H1 (cell line): ENCODE data around the gene ANKRD11. TPM values are rescaled to one million over a fixed set of nuclear protein-coding genes. Genes with fewer than 3 reads are reported as not detected.

ENCODE experiments used
- CTCF ChIA-PET: fragments of 300-600 bp; sonication (Branson Sonifier 250); formaldehyde crosslinking; loops from one replicate; lab custom pipeline; 2021; ENCODE audit not compliant: partially characterized antibody; lab: Charles Lee
- POLR2A ChIA-PET: fragments of 300-600 bp; sonication (Branson Sonifier 250); formaldehyde crosslinking; loops from one replicate; lab custom pipeline; 2021; ENCODE audit warnings: inconsistent platforms; ENCODE audit not compliant: partially characterized antibody; lab: Charles Lee
- DNase-seq, 2 experiments: peaks; one replicate each; pipeline versions ENCODE4 v3.0.0 to v3.0.0-alpha.2; 2010 to 2022; ENCODE audit warnings: low spot score in 2 of 2, low read depth in 1 of 2, mixed read lengths in 1 of 2
- FAIRE-seq: peaks from 2 replicates; lab custom pipeline; 2011; peaks lifted over from hg19 to GRCh38; lab: Jason Lieb, UNC
- H2AFZ ChIP-seq: 2 replicates; pipeline ENCODE4 v1.8.1; 2012; ENCODE audit warnings: low read length, inconsistent platforms
- H2AK5ac ChIP-seq: 2 replicates; pipeline ENCODE4 v1.6.1; 2013; ENCODE audit warnings: low read depth, low read length
- H2BK120ac ChIP-seq: replicated peaks from 2 replicates; pipeline ENCODE3; 2013; ENCODE audit warnings: low read depth, low read length, inconsistent platforms
- H2BK12ac ChIP-seq: 2 replicates; pipeline ENCODE4 v1.6.1; 2013; ENCODE audit warnings: low read depth, low read length
- H2BK15ac ChIP-seq: 2 replicates; pipeline ENCODE4 v1.6.1; 2013; ENCODE audit warnings: low read length
- H2BK20ac ChIP-seq: 2 replicates; pipeline ENCODE4 v1.6.1; 2013; ENCODE audit warnings: low read length
- H2BK5ac ChIP-seq: 2 replicates; pipeline ENCODE4 v1.6.1; 2013; ENCODE audit warnings: low read depth, low read length
- H3K14ac ChIP-seq: 2 replicates; pipeline ENCODE4 v1.6.1; 2013; ENCODE audit warnings: inconsistent platforms; ENCODE audit not compliant: insufficient read length
- H3K18ac ChIP-seq: 2 replicates; pipeline ENCODE4 v1.6.1; 2013; ENCODE audit warnings: low read length; ENCODE audit errors: extremely low read depth
- H3K23ac ChIP-seq: 2 replicates; pipeline ENCODE4 v1.6.1; 2013; ENCODE audit warnings: inconsistent platforms; ENCODE audit not compliant: insufficient read length
- H3K23me2 ChIP-seq: 2 replicates; pipeline ENCODE4 v1.6.1; 2013; ENCODE audit warnings: low read depth, low read length
- H3K27ac ChIP-seq: 2 replicates; pipeline ENCODE4 v1.6.1; 2011; ENCODE audit warnings: low read depth, low read length, inconsistent platforms
- H3K27me3 ChIP-seq, 4 experiments: replicated peaks in 1 of 4; 1 replicate in 1 of 4; 2 replicates in 3 of 4; pipeline versions ENCODE4 v1.6.1 to v1.8.1; 2011 to 2013; ENCODE audit warnings: low read length in 3 of 4, mild to moderate bottlenecking in 3 of 4, inconsistent platforms in 2 of 4, mixed read lengths in 2 of 4, moderate library complexity in 1 of 4; ENCODE audit not compliant: control insufficient read depth in 3 of 4, insufficient read depth in 3 of 4; ENCODE audit errors: extremely low read depth in 1 of 4
- H3K36me3 ChIP-seq, 4 experiments: 2 replicates each; pipeline versions ENCODE4 v1.6.1 to v1.8.1; 2011 to 2013; ENCODE audit warnings: mild to moderate bottlenecking in 4 of 4, low read length in 3 of 4, moderate library complexity in 2 of 4, control low read depth in 1 of 4, inconsistent platforms in 1 of 4; ENCODE audit not compliant: insufficient read depth in 4 of 4, control insufficient read depth in 2 of 4
- H3K4ac ChIP-seq: replicated peaks from 2 replicates; pipeline ENCODE3; 2013; ENCODE audit warnings: low read length, low read depth, mixed read lengths, inconsistent platforms; ENCODE audit not compliant: insufficient read length
- H3K4me1 ChIP-seq, 4 experiments: replicated peaks in 1 of 4; 1 replicate in 1 of 4; 2 replicates in 3 of 4; pipeline versions ENCODE4 v1.6.1 to v1.8.1; 2011 to 2013; ENCODE audit warnings: low read length in 3 of 4, inconsistent platforms in 2 of 4, mixed read lengths in 1 of 4; ENCODE audit not compliant: insufficient read depth in 4 of 4, control insufficient read depth in 3 of 4
- H3K4me2 ChIP-seq, 2 experiments: 2 replicates each; pipeline versions ENCODE4 v1.6.1 to v1.8.1; 2011 to 2013; ENCODE audit warnings: low read depth in 2 of 2, low read length in 2 of 2, control low read depth in 1 of 2, inconsistent platforms in 1 of 2, mild to moderate bottlenecking in 1 of 2; ENCODE audit not compliant: insufficient read depth in 1 of 2
- H3K4me3 ChIP-seq, 4 experiments: fragments of 200-600, 300-600 bp in 1 of 4; sonication (generic), shearing (Covaris generic), sonication (Bioruptor Twin) in 1 of 4; 2 replicates each; pipeline versions ENCODE4 v1.5.1 to v1.8.1; 2011 to 2016; ENCODE audit warnings: low read length in 4 of 4, low read depth in 3 of 4, control low read depth in 2 of 4, inconsistent platforms in 2 of 4, mild to moderate bottlenecking in 2 of 4, mixed read lengths in 1 of 4, moderate library complexity in 1 of 4; ENCODE audit not compliant: insufficient read depth in 2 of 4; ENCODE audit errors: extremely low read depth in 1 of 4
- H3K56ac ChIP-seq: replicated peaks from 2 replicates; pipeline ENCODE3; 2013; ENCODE audit warnings: low read depth, mild to moderate bottlenecking, mixed read lengths, low read length, inconsistent platforms; ENCODE audit not compliant: insufficient read length
- H3K79me1 ChIP-seq: 2 replicates; pipeline ENCODE4 v1.6.1; 2013; ENCODE audit warnings: low read depth, low read length, control low read depth
- H3K79me2 ChIP-seq, 2 experiments: 2 replicates each; pipeline versions ENCODE4 v1.6.1 to v1.8.1; 2012 to 2013; ENCODE audit warnings: low read length in 2 of 2, mild to moderate bottlenecking in 2 of 2, inconsistent platforms in 1 of 2; ENCODE audit not compliant: insufficient read depth in 2 of 2, control insufficient read depth in 1 of 2
- H3K9ac ChIP-seq, 4 experiments: replicated peaks in 1 of 4; 1 replicate in 1 of 4; 2 replicates in 3 of 4; pipeline versions ENCODE4 v1.6.1 to v1.8.1; 2011 to 2013; ENCODE audit warnings: low read depth in 3 of 4, low read length in 3 of 4, control low read depth in 2 of 4, mild to moderate bottlenecking in 2 of 4, moderate library complexity in 2 of 4, inconsistent platforms in 1 of 4; ENCODE audit errors: extremely low read depth in 1 of 4
- H3K9me3 ChIP-seq, 2 experiments: 2 replicates each; pipeline versions ENCODE4 v1.6.1 to v1.8.1; 2012 to 2013; ENCODE audit warnings: mild to moderate bottlenecking in 2 of 2, moderate library complexity in 2 of 2, control low read depth in 1 of 2, inconsistent platforms in 1 of 2, low read depth in 1 of 2, low read length in 1 of 2, mixed read lengths in 1 of 2; ENCODE audit not compliant: insufficient read depth in 2 of 2
- H4K20me1 ChIP-seq, 2 experiments: replicated peaks in 1 of 2; 2 replicates each; pipeline versions ENCODE3 to v1.8.1; 2011 to 2013; ENCODE audit warnings: inconsistent platforms in 2 of 2, low read length in 2 of 2, mild to moderate bottlenecking in 1 of 2; ENCODE audit not compliant: insufficient read depth in 2 of 2, control insufficient read depth in 1 of 2
- H4K5ac ChIP-seq: 2 replicates; pipeline ENCODE4 v1.6.1; 2013; ENCODE audit warnings: low read length, low read depth, mixed read lengths, inconsistent platforms; ENCODE audit not compliant: insufficient read length
- H4K8ac ChIP-seq: 2 replicates; pipeline ENCODE4 v1.8.0; 2013; ENCODE audit warnings: mild to moderate bottlenecking, moderate library complexity, low read length, inconsistent platforms; ENCODE audit not compliant: insufficient read depth; ENCODE audit errors: extremely low read depth
- H4K91ac ChIP-seq: replicated peaks from 2 replicates; pipeline ENCODE3; 2013; ENCODE audit warnings: low read length, mixed read lengths, inconsistent platforms; ENCODE audit not compliant: insufficient read length
- EZH2 ChIP-seq: fragments of 200-600 bp; sonication (generic); IDR thresholded peaks from 2 replicates; pipeline ENCODE4 v1.7.1; 2012; ENCODE audit warnings: low read depth, mild to moderate bottlenecking, moderate library complexity, low read length, inconsistent platforms; ENCODE audit not compliant: severe bottlenecking
- GTF2F1 ChIP-seq: IDR thresholded peaks from 2 replicates; pipeline ENCODE4 v1.6.1; 2012; ENCODE audit warnings: low read depth, low read length, improper control_type of control experiment, borderline replicate concordance
- KDM4A ChIP-seq: IDR thresholded peaks from one replicate; pipeline ENCODE4 v1.7.1; 2012; ENCODE audit warnings: low read depth, mild to moderate bottlenecking, moderate library complexity, low read length, inconsistent platforms; ENCODE audit not compliant: severe bottlenecking
- SIRT6 ChIP-seq: IDR thresholded peaks from one replicate; pipeline ENCODE4 v1.7.1; 2012; ENCODE audit warnings: low read length, inconsistent platforms
- WGBS, 2 experiments: shearing (Covaris generic) in 1 of 2; methylation state at CpG; one replicate each; pipeline versions ENCODE4 v1.1.6 to v1.1.7; 2013 to 2015; ENCODE audit warnings: low lambda C conversion rate in 2 of 2, mixed read lengths in 2 of 2, inconsistent platforms in 1 of 2, low coverage in 1 of 2, missing lambda C conversion rate in 1 of 2; ENCODE audit not compliant: insufficient replicate concordance in 2 of 2, insufficient coverage in 1 of 2, insufficient read length in 1 of 2; ENCODE audit errors: extremely low coverage in 1 of 2, missing lambda C conversion rate in 1 of 2; 5-methylcytosine and 5-hydroxymethylcytosine counted together
- polyA plus RNA-seq, 7 experiments: library from polyadenylated mRNA; depleted of rRNA in 3 of 7; stranded (reverse) in 5 of 7; unstranded in 2 of 7; fragments of >200 nt in 5 of 7; fragments of 200-250 nt in 2 of 7; gene quantifications; 1 replicate in 5 of 7; 2 replicates in 1 of 7; 4 replicates in 1 of 7; pipeline versions ENCODE4 v1.2.1 to v1.2.3, GENCODE V29; 2011 to 2013; ENCODE audit warnings: missing spikeins in 2 of 7, mixed read lengths in 2 of 7
- total RNA-seq: library from RNA; stranded (reverse); fragmentation: NEBNext Ultra II Directional; extraction: Animal tissue kit (Norgen Biotek cat#: 25700); gene quantifications from 2 replicates; pipeline ENCODE4 v1.2.1, GENCODE V29; 2021

Gene ANKRD11
- total and polyA plus RNA-seq, 2 of the 8 experiments (the other 6 are each of a cell fraction or from before 2014, with no cell fraction given), result 46.5 to 142 TPM

DNA sequence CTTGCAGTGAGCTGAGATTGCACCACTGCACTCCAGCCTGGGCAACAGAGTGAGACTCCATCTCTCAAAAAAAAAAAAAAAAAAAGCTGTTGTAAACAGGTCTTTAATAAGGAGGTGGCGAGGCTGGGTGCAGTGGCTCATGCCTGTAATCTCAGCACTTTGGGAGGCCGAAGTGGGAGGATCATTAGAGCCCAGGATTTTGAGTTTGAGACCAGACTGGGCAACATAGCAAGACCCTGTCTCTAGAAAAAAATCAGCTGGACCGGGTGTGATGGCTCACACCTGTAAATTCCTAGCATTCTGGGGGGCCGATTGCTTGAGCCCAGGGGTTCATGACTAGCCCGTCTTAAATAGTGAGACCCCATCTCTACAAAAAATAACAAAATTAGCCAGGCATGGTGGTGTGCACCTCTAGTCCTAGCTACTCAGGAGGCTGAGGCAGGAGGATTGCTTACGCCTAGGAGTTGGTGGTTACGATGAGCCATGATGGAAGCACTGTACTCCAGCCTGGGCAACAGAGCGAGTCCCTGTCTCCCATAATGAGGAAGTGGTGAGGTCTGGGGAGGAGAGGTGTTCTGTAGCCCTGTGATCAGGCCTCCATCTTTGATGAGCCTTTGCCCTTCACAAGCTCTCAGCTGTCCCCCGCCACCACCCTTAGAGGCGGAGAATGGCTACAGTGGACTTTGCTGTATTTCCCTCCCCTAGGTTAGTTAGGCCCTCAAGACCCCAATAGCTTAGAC lies 236.6 kb downstream of the ANKRD11 start:
- peaks cover 11% of the 10 kb centered on the region; the same call in 1 of the 2 replicates for H3K23me2 ChIP-seq
- no peak overlapping the region for H3K18ac ChIP-seq
- peaks cover 0 to 3% of the 10 kb centered on the region in 2 experiments for H4K20me1 ChIP-seq
- no peaks in the 10 kb centered on the region; a peak in 1 of 4 replicates for H3K9me3 ChIP-seq
- no peak overlapping the region for H2BK5ac ChIP-seq
- no peak overlapping the region for H3K4ac ChIP-seq
- no peak overlapping the region for H3K4me3 ChIP-seq
- 0 out of 2 replicates have a peak overlapping the region, but pooled peaks have one; percentile 27 for H2BK12ac ChIP-seq
- no peak overlapping the region for H3K9ac ChIP-seq
- no peak overlapping the region for H2AK5ac ChIP-seq
- no peak overlapping the region for H4K91ac ChIP-seq
- no peak overlapping the region for H3K56ac ChIP-seq
- no peak overlapping the region for H3K27ac ChIP-seq
- DNase-seq, result no peak
- no peak overlapping the region for H2AFZ ChIP-seq
- 90% methylated on average over 10 of the region's 10 CpGs; no CpG with 5 or more reads in 1 of the 2 experiments for WGBS, 2 experiments
- no peak overlapping the region for H3K14ac ChIP-seq
- FAIRE-seq, result no peak
- no peak overlapping the region for H3K4me2 ChIP-seq
- H3K79me1 ChIP-seq, result no peaks in the 10 kb centered on the region
- no peaks in the 10 kb centered on the region for H3K36me3 ChIP-seq
- peaks cover 4 to 20% (median 15%) of the 10 kb centered on the region in 4 experiments; a peak in 6 of 7 replicates for H3K27me3 ChIP-seq
- no peak overlapping the region for H4K8ac ChIP-seq
- no peak overlapping the region for H2BK15ac ChIP-seq
- ChIA-PET POLR2A (interaction anchor here (1.0 to 1.4 kb wide), 2 partner anchors 11 to 13 kb away, joined by 3 to 4 read pairs; no protein-coding TSS in a partner anchor), CTCF (interaction anchor here (1.1 kb wide), 1 partner anchor 10 kb away, joined by 5 read pairs; no protein-coding TSS in a partner anchor)
- H3K79me2 ChIP-seq, result no peaks in the 10 kb centered on the region
- TF ChIP-seq SIRT6 (no peak), EZH2 (no peak), GTF2F1 (no peak), KDM4A (no peak)
- H2BK20ac ChIP-seq, result no peak overlapping the region
- no peak overlapping the region for H2BK120ac ChIP-seq
- H3K4me1 ChIP-seq, result peaks cover 0 to 7% (median 2%) of the 10 kb centered on the region in 4 experiments; a peak in 4 of 7 replicates
- no peak overlapping the region for H3K23ac ChIP-seq
- no peak overlapping the region for H4K5ac ChIP-seq
